DOHH2 (cell line): Measurements from ENCODE around the gene XKR7.

Experiments
- H3F3A ChIP-seq: fragments of 200-600 bp; sonication (generic), shearing (Covaris generic); 2 replicates; pipeline ENCODE4 v1.6.0; 2016; ENCODE audit warnings: antibody characterized with exemption, mild to moderate bottlenecking; ENCODE audit not compliant: control insufficient read depth, insufficient read depth
- H3K27ac ChIP-seq: fragments of 200-600 bp; sonication (generic); 2 replicates; pipeline ENCODE4 v1.5.1; 2014; ENCODE audit warnings: low read depth, mild to moderate bottlenecking, low read length, moderate library complexity
- H3K27me3 ChIP-seq: fragments of 200-600 bp; sonication (generic); 2 replicates; pipeline ENCODE4 v1.6.1; 2014; ENCODE audit warnings: mild to moderate bottlenecking, low read length, mixed read lengths; ENCODE audit not compliant: control insufficient read depth
- H3K36me3 ChIP-seq: fragments of 200-600 bp; sonication (generic); 2 replicates; pipeline ENCODE4 v1.6.1; 2014; ENCODE audit warnings: mild to moderate bottlenecking, low read length, moderate library complexity, mixed read lengths; ENCODE audit not compliant: control insufficient read depth
- H3K4me1 ChIP-seq: fragments of 200-600 bp; sonication (generic); 2 replicates; pipeline ENCODE4 v1.6.1; 2014; ENCODE audit warnings: mild to moderate bottlenecking, low read length, mixed read lengths; ENCODE audit not compliant: control insufficient read depth
- H3K4me2 ChIP-seq: fragments of 200-600 bp; sonication (generic); 2 replicates; pipeline ENCODE4 v1.6.0; 2014; ENCODE audit warnings: mild to moderate bottlenecking, low read length, moderate library complexity
- H3K4me3 ChIP-seq: fragments of 200-600 bp; sonication (generic); 2 replicates; pipeline ENCODE4 v1.5.1; 2014; ENCODE audit warnings: mild to moderate bottlenecking, low read length, mixed read lengths
- H3K79me2 ChIP-seq: fragments of 200-600 bp; sonication (generic); 2 replicates; pipeline ENCODE4 v1.6.1; 2014; ENCODE audit warnings: mild to moderate bottlenecking, low read length, mixed read lengths; ENCODE audit not compliant: control insufficient read depth
- H3K9me2 ChIP-seq: fragments of 200-600 bp; sonication (generic); replicated peaks from 2 replicates; pipeline ENCODE4 v1.6.1; 2014; ENCODE audit warnings: mild to moderate bottlenecking, low read length, mixed read lengths; ENCODE audit not compliant: control insufficient read depth
- H3K9me3 ChIP-seq: fragments of 200-600 bp; sonication (generic); 2 replicates; pipeline ENCODE4 v1.6.1; 2014; ENCODE audit warnings: antibody characterized with exemption, low read length, mixed read lengths; ENCODE audit not compliant: control insufficient read depth, insufficient read depth
- H4K20me1 ChIP-seq: fragments of 200-600 bp; sonication (generic); 2 replicates; pipeline ENCODE4 v1.6.0; 2014; ENCODE audit warnings: low read depth, mild to moderate bottlenecking, antibody characterized with exemption, low read length, moderate library complexity; ENCODE audit not compliant: control insufficient read depth, insufficient read depth
- EZH2phosphoT487 ChIP-seq: fragments of 200-600 bp; sonication (generic); IDR thresholded peaks from 2 replicates; pipeline ENCODE4 v1.6.1; 2017; ENCODE audit warnings: borderline replicate concordance, mild to moderate bottlenecking, antibody characterized with exemption, low read length, moderate library complexity, mixed read lengths
- TF ChIP-seq, protein P1 (sequence below): fragments of 200-600 bp; sonication (generic); IDR thresholded peaks from one replicate; pipeline ENCODE4 v1.5.1; 2014; ENCODE audit warnings: antibody characterized with exemption, mild to moderate bottlenecking, low read depth, low read length; ENCODE audit not compliant: poor library complexity, severe bottlenecking

The XKR7 gene, protein sequence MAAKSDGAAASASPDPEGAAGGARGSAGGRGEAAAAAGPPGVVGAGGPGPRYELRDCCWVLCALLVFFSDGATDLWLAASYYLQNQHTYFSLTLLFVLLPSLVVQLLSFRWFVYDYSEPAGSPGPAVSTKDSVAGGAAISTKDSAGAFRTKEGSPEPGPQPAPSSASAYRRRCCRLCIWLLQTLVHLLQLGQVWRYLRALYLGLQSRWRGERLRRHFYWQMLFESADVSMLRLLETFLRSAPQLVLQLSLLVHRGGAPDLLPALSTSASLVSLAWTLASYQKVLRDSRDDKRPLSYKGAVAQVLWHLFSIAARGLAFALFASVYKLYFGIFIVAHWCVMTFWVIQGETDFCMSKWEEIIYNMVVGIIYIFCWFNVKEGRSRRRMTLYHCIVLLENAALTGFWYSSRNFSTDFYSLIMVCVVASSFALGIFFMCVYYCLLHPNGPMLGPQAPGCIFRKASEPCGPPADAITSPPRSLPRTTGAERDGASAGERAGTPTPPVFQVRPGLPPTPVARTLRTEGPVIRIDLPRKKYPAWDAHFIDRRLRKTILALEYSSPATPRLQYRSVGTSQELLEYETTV

DNA sequence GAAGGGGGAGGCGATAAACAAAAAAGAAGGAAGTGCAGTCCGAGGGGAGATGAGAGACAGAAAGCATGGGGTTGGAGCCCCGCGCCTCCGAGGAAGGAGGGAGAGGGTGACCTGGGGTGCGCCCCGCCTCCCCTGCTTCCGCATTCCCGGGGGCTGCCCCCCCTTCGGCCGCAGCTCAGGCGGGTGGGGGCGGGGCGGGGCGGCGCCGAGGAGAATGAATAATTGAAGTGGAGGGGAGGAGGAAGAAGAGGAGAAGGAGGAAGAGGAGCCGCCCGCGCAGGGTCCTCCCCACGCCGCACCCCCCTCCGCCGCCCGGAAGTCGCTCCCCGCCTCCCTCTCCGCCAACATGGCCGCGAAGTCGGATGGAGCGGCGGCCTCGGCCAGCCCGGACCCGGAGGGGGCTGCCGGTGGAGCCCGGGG lies at the start of gene XKR7:
XKR7 (plus strand) TSS at position 322 of the 420 bp plus-strand sequence; CDS start at position 347, 25 bp downstream.
- peak within 1 kb of the TSS; percentile 56 for H3K4me3 ChIP-seq
- peak within 1 kb of the TSS; percentile 51 for H3K4me2 ChIP-seq
- TF ChIP-seq EZH2phosphoT487: no peak
- TF ChIP-seq, protein P1, sequence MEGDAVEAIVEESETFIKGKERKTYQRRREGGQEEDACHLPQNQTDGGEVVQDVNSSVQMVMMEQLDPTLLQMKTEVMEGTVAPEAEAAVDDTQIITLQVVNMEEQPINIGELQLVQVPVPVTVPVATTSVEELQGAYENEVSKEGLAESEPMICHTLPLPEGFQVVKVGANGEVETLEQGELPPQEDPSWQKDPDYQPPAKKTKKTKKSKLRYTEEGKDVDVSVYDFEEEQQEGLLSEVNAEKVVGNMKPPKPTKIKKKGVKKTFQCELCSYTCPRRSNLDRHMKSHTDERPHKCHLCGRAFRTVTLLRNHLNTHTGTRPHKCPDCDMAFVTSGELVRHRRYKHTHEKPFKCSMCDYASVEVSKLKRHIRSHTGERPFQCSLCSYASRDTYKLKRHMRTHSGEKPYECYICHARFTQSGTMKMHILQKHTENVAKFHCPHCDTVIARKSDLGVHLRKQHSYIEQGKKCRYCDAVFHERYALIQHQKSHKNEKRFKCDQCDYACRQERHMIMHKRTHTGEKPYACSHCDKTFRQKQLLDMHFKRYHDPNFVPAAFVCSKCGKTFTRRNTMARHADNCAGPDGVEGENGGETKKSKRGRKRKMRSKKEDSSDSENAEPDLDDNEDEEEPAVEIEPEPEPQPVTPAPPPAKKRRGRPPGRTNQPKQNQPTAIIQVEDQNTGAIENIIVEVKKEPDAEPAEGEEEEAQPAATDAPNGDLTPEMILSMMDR: no peak
- no peaks in the 10 kb centered on the region for H4K20me1 ChIP-seq
- H3F3A ChIP-seq: no peaks in the 10 kb centered on the region
- no peaks in the 10 kb centered on the region for H3K36me3 ChIP-seq
- no peaks in the 10 kb centered on the region for H3K79me2 ChIP-seq
- H3K9me3 ChIP-seq: no peaks in the 10 kb centered on the region
- peaks cover 3% of the 10 kb centered on the region; the same call in 1 of the 2 replicates for H3K4me1 ChIP-seq
- no peaks in the 10 kb centered on the region for H3K9me2 ChIP-seq
- H3K27ac ChIP-seq: no peak within 1 kb of the TSS
- H3K27me3 ChIP-seq: peaks cover 56% of the 10 kb centered on the region

DNA sequence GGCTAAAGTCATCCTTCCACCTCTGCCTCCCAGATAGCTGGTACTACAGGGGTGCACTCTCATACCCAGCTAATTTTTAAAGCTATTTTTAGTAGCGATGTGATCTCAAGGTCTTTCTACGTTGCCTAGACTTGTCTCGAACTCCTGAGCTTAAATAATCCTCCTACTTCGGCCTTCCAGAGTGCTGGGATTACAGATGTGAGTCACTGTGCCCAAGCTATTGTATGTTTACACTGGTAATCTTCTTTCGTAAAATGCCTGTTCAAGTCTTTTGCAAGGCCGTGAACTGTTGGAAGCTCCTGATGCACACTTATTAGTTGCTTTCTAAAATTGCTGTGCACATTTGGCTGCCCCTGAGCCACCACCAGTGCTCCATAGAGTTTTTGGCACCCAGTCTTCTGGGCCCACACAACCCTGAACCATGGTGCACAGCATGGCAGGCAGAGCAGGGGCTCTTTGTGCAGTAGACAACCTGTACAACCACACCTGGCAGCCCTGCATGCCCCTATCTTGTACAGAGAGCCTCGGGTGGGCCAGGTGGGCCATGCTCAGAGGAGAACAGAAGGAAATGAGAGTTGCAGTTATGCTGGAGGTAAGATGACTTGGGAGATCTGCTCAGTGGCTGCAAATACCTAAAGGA lies 49.4 kb upstream of the XKR7 start:
- Histone ChIP-seq H3K79me2 (no peaks in the 10 kb centered on the region), H4K20me1 (no peaks in the 10 kb centered on the region), H3K36me3 (no peaks in the 10 kb centered on the region), H3K9me3 (no peaks in the 10 kb centered on the region), H3K4me3 (no peak overlapping the region), H3K4me2 (no peak overlapping the region), H3F3A (no peaks in the 10 kb centered on the region), H3K27ac (no peak overlapping the region), H3K9me2 (no peaks in the 10 kb centered on the region), H3K4me1 (no peaks in the 10 kb centered on the region), H3K27me3 (peaks cover 10% of the 10 kb centered on the region; the same call in 1 of the 2 replicates)
- TF ChIP-seq, protein P1: no peak
- no peak for TF ChIP-seq EZH2phosphoT487

DNA sequence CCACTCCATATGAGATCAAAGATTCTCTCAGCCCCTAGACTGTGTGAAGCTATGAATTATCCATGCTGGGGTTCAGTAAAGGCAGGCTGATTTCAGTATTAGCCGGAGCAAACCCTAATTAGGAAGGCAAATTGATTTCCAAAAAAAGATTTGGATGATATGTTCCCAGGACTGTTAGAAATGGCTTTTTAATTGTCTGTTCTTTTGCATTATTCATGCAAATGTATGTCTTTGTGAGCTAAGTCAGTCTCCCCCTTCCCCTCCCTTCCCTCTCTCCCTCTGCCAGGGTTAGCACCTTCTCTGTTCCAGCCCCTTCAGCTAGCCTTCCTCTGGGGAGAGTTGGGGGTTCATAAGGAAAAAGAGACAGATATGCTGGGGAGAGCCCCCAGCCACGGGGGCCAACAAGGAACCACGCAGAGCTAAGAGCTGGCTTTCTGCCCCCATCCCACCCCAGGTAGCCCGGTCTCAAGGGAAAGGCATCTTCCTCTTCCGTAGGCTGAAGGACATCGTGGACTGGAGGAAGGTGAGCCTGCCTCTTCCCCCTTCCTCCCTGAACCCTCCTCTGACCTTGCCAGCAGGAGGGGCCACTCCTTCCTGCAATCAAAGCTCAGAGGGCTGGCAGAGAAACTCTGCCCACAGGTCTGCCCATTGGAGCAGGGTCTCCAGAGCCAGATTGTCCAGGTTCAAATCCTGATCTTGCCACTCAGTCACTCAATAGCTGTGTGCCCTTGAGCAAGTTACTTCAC lies 48.4 kb upstream of the XKR7 start:
- Histone ChIP-seq H3K27me3 (peaks cover 10% of the 10 kb centered on the region; the same call in 1 of the 2 replicates), H3K27ac (no peak overlapping the region), H3F3A (no peaks in the 10 kb centered on the region), H3K9me3 (no peaks in the 10 kb centered on the region), H3K4me3 (no peak overlapping the region), H4K20me1 (no peaks in the 10 kb centered on the region), H3K36me3 (no peaks in the 10 kb centered on the region), H3K4me1 (no peaks in the 10 kb centered on the region), H3K79me2 (no peaks in the 10 kb centered on the region), H3K9me2 (no peaks in the 10 kb centered on the region), H3K4me2 (no peak overlapping the region)
- TF ChIP-seq, protein P1: no peak
- no peak for TF ChIP-seq EZH2phosphoT487
